HL-60/S4 (cell line): ENCODE results near the gene TSHZ2.
"Not testable (repeated sequence)": the region's sequence is repeated elsewhere in the genome, so short reads cannot be mapped to it uniquely, and the experiment has no call there.

ENCODE experiments used
- in situ Hi-C: fragments of 300-500 bp; cut with MboI; formaldehyde crosslinking; loops from 2 replicates; pipeline ENCODE4 v1.14.3; 2022; ENCODE audit warnings: low sequenced_read_pairs

TSHZ2 gene

GRCh38 chr20:53399083-53399482 lies 426.9 kb downstream of the TSHZ2 start:
- in situ Hi-C loops = no loop called here

GRCh38 chr20:53399592-53400335 lies 427.6 kb downstream of the TSHZ2 start:
- in situ Hi-C loops = no loop called here

GRCh38 chr20:53402233-53403005 lies 430.3 kb downstream of the TSHZ2 start:
- in situ Hi-C loops = no loop called here

- in situ Hi-C loops = no loop called here
Observed at GRCh38 chr20:53403029-53403428, 430.9 kb downstream of the TSHZ2 start.

GRCh38 chr20:53405139-53405538 lies 433.0 kb downstream of the TSHZ2 start:
- in situ Hi-C loops = no loop called here

- in situ Hi-C loops = no loop called here
Observed at GRCh38 chr20:53406580-53406979, 434.4 kb downstream of the TSHZ2 start.

- in situ Hi-C loops = no loop called here
Observed at GRCh38 chr20:53408691-53409446, 436.7 kb downstream of the TSHZ2 start.

GRCh38 chr20:53409447-53409717 lies 437.2 kb downstream of the TSHZ2 start:
- in situ Hi-C loops = no loop called here

GRCh38 chr20:53411129-53411528 lies 439.0 kb downstream of the TSHZ2 start:
- in situ Hi-C loops = no loop called here

GRCh38 chr20:53411891-53412290 lies 439.7 kb downstream of the TSHZ2 start:
- in situ Hi-C loops = no loop called here

- in situ Hi-C loops = no loop called here
Observed at GRCh38 chr20:53412577-53413185, 440.5 kb downstream of the TSHZ2 start.

- in situ Hi-C loops = no loop called here
Observed at GRCh38 chr20:53413186-53413631, 441.1 kb downstream of the TSHZ2 start.

GRCh38 chr20:53413845-53414244 lies 441.7 kb downstream of the TSHZ2 start:
- in situ Hi-C loops = not testable (repeated sequence)

GRCh38 chr20:53419693-53420460 lies 447.7 kb downstream of the TSHZ2 start:
- in situ Hi-C loops = no loop called here

- in situ Hi-C loops = no loop called here
Observed at GRCh38 chr20:53421343-53421742, 449.2 kb downstream of the TSHZ2 start.

GRCh38 chr20:53422039-53422438 lies 449.9 kb downstream of the TSHZ2 start:
- in situ Hi-C loops = no loop called here

GRCh38 chr20:53423587-53424146 lies 451.5 kb downstream of the TSHZ2 start:
- in situ Hi-C loops = no loop called here

GRCh38 chr20:53425481-53425880 lies 453.3 kb downstream of the TSHZ2 start:
- in situ Hi-C loops = no loop called here

- in situ Hi-C loops = no loop called here
Observed at GRCh38 chr20:53425941-53426340, 453.8 kb downstream of the TSHZ2 start.

- in situ Hi-C loops = no loop called here
Observed at GRCh38 chr20:53426766-53427312, 454.7 kb downstream of the TSHZ2 start.
